Measurements from ENCODE around the gene PEA15. TPM values are rescaled to one million over a fixed set of nuclear protein-coding genes. Genes with fewer than 3 reads are reported as not detected.
A peak's percentile ranks its signal among the peaks of the same experiment; 100 is the strongest.

The PEA15 gene
- total and polyA plus RNA-seq, 9 of the 15 experiments (the other 6 are each of a cell fraction or from before 2014, with no cell fraction given): 8.2 to 175 (median 35.4) TPM

GRCh38 chr1:160261893-160262794 is 57.0 kb downstream of the PEA15 start, which contains the start of gene DCAF8 (continued):
- TF ChIP-seq HBP1 (CRISPR knock-in tag; IDR thresholded peaks at IDR 0.05) (no peak), ZNF511 (CRISPR knock-in tag; IDR thresholded peaks at IDR 0.05) (peak; percentile 94), GMEB1 (CRISPR knock-in tag; IDR thresholded peaks at IDR 0.05) (peak; percentile 78), MECOM (CRISPR knock-in tag; IDR thresholded peaks at IDR 0.05) (no peak), BMI1 (IDR thresholded peaks at IDR 0.05; ENCODE audit: low read length) (no peak), GABPB1 (CRISPR knock-in tag; IDR thresholded peaks at IDR 0.05) (peak; percentile 65), SP2 (IDR thresholded peaks at IDR 0.05; ENCODE audit: extremely low read depth, low read depth, low read length, poor library complexity, severe bottlenecking) (no peak), ZNF282 (CRISPR knock-in tag; IDR thresholded peaks at IDR 0.05) (no peak), CHD2 (IDR thresholded peaks at IDR 0.05; ENCODE audit: low read depth, low read length) (peak; percentile 85), E2F3 (CRISPR knock-in tag; IDR thresholded peaks at IDR 0.05) (no peak), ZNF140 (CRISPR knock-in tag; IDR thresholded peaks at IDR 0.05) (no peak), C11orf30 (IDR thresholded peaks at IDR 0.05; ENCODE audit: low read depth) (peak; percentile 56), SIX5 (IDR thresholded peaks at IDR 0.05; ENCODE audit: borderline replicate concordance in 1 of 2, insufficient read depth in 1 of 2, low read depth in 1 of 2, low read length in 2 of 2) (no peak; a peak in 1 of 4 replicates), MTA3 (IDR thresholded peaks at IDR 0.05; ENCODE audit: borderline replicate concordance) (no peak; the same call in 1 of the 2 replicates), IRF2 (CRISPR knock-in tag; IDR thresholded peaks at IDR 0.05) (no peak), NFIC (IDR thresholded peaks at IDR 0.05) (peak; percentile 57; the same call in 1 of the 2 replicates), ZNF717 (CRISPR knock-in tag; IDR thresholded peaks at IDR 0.05) (no peak), UBTF (IDR thresholded peaks at IDR 0.05; ENCODE audit: borderline replicate concordance in 1 of 2, low read depth in 2 of 2, low read length in 2 of 2) (peak in 1 of 2 experiments; percentile 42; a peak in 1 of 4 replicates)
- TF ChIP-seq, protein P1, sequence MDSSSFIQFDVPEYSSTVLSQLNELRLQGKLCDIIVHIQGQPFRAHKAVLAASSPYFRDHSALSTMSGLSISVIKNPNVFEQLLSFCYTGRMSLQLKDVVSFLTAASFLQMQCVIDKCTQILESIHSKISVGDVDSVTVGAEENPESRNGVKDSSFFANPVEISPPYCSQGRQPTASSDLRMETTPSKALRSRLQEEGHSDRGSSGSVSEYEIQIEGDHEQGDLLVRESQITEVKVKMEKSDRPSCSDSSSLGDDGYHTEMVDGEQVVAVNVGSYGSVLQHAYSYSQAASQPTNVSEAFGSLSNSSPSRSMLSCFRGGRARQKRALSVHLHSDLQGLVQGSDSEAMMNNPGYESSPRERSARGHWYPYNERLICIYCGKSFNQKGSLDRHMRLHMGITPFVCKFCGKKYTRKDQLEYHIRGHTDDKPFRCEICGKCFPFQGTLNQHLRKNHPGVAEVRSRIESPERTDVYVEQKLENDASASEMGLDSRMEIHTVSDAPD (CRISPR knock-in tag; IDR thresholded peaks at IDR 0.05): no peak
- TF ChIP-seq, protein P2, sequence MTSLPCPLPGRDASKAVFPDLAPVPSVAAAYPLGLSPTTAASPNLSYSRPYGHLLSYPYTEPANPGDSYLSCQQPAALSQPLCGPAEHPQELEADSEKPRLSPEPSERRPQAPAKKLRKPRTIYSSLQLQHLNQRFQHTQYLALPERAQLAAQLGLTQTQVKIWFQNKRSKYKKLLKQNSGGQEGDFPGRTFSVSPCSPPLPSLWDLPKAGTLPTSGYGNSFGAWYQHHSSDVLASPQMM (CRISPR knock-in tag; IDR thresholded peaks at IDR 0.05): no peak
